ENCODE data around the gene BLM.
"Not testable (repeated sequence)": the region's sequence is repeated elsewhere in the genome, so short reads cannot be mapped to it uniquely, and the experiment has no call there.

The BLM gene

DNA sequence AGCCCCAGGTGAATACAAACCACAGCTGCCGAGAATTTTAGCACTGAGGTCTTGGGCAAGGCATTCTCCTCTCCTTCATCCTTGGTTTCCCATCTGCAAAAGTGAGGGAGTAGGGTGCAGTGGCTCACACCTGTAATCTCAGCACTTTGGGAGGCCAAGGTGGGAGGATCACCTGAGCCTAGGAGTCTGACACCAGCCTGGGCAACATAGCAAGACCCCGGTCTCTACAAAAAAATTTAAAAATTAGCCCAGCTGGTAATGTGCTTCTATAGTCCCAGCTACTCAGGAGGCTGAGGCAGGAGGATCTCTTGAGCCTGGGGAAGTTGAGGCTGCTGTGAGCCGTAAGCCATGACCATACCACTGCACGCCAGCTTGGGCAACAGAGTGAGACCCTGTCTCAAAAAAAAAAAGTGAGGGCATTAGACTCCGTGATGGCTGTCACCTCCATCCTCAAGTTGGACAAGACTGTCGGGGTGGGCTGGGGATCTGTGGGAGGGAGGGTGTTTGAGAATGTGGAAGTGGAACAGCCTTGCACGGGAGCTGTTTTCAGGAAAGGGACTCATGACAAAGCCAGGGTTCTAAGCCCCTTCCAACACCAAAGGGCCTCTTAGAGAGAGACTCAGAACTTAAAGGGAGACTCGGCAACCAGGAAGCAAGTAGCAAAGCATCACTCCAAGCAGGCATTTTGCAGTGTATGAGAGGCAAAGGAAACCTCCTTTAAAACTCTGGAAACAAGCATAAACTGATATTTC, 105.2 kb downstream of the BLM start:
- no peak for DNase-seq (ENCODE audit: low read depth)

DNA sequence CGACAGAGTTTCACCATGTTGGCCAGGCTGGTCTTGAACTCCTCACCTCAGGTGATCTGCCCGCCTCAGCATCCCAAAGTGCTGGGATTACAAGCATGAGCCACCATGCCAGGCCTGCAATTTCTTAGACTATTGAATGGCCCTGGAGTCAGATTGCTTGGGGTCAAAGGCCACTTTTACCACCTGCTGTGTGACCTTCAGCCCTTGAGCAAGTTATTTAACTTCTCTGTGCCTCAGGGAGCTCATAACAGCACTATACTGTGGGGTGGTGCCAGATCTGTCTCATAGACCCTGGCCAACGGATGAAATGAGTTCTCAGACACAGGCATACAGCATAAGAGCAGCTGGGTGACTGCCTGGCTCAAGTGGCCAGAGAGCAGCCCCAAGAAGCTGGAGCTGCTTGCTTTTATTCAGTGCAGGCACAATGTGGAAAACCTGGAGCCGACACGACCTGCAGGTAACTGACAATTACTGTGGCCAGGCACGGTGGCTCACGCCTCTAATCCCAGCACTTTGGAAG, 106.4 kb downstream of the BLM start:
- no peak for DNase-seq (ENCODE audit: low read depth)

DNA sequence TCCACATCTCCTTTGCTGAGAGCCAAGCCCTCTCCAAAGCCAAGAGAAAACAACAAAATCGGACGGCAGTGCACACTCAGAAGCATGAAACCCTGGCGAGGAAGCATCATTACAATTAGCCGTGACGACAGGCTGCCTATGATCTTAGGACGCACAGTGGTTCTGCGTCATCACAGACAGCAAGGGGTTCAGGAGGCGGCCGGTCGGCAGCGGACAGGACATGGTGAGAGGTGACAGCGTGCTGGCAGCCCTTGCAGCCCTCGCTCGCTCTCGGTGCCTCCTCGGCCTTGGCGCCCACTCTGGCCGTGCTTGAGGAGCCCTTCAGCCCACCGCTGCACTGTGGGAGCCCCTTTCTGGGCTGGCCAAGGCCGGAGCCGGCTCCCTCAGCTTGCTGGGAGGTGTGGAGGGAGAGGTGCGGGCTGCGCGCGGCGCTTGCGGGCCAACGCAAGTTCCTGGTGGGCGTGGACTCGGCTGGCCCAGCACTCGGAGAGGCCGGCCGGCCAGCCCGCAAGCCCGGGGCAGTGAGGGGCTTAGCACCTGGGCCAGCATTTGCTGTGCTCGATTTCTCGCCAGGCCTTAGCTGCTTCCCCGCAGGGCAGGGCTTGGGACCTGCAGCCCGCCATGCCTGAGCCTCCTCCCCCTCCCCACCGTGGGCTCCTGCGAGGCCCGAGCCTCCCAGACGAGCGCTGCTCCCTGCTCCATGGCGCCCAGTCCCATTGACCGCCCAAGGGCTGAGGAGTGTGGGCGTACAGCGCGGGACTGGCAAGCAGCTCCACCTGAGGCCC, 108.2 kb downstream of the BLM start:
- not testable (repeated sequence) for DNase-seq (ENCODE audit: low read depth)

DNA sequence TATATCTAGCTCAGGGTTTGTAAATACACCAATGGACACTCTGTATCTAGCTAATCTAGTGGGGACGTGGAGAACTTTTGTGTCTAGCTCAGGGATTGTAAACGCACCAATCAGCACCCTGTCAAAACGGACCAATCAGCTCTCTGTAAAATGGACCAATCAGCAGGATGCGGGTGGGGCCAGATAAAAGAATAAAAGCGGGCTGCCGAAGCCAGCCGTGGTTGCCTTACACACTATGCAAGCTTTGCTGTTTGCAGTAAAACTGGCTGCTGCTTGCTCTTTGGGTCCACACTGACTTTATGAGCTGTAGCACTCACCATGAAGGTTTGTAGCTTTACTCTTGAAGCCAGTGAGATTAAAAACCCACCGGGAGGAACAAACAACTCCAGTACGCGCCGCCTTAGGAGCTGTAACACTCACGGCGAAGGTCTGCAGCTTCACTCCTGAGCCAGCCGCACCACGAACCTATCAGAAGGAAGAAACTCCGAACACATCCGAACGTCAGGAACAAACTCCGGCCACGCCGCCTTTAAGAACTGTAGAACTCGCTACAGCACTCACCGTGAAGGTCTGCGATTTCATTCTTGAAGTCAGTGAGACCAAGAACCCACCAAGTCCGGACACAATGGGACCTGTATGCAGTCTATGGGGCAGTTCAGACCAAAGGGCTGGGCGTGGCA, 109.2 kb downstream of the BLM start:
- DNase-seq (ENCODE audit: low read depth) = not testable (repeated sequence)

DNA sequence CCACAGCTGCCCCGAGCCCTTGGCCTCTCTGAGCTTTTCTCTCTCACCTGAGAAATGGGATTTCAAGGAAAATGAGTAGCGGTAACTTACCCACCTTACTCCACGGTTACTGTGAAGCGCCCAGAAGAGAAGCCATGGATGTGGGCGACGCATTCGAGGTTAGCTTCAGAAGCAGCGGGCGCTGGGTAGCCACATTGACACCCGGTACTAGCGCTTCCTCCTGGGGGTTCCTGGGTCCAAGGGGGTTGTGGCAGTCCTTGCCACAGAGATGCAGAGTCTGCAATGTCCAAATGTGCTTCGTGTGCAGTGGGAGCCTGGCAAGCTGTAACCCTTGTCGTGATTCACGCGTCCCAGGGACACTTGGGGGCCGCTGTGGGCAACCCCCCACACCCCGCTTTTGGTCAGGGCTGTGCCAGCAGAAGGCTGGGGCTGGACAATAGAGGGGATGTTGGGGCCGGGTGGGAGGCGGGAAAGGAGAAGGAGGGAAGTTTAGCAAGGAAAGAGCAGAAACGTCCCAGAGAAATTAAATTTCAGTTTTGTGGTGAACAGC, 109.8 kb downstream of the BLM start:
- DNase-seq (ENCODE audit: low read depth) = no peak

DNA sequence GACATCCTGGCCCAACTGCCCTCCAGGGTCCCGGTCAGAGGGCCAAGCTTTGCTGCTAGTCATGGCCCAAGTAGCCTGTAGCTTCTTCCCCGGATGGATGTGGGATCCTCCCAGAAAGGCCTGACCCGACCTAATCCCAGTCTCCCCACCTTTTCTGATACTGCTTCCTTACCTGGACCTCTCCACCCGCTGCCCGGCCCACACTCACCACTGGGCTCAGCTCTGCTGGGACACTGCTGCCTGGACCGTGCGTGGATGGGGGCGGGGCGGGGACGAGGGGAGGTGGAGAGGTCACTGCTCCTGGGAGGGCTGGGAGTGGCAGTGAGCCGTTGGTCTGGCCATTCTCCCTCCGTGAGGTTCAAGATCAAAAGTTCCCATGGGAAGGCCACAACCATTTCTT, 111.0 kb downstream of the BLM start:
- DNase-seq (ENCODE audit: low read depth) = no peak

DNA sequence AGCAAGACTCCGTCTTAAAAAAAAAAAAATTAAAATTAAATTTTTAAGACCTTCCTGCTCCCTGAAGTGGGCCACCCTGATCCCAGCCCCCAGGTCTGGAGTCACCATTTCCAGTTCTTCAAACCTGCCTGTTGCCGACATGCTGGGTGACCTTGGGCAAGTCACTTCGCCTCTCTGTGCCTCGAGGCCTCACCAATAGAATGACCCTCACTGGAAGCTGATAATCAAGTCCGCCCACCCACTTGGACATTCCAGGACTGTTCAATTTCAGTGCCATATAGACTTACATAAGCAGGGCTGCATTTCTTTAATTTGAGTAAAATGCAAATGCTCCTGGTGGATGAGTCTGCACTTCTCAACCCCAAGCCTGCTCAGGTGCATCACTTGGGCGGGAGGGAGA, 112.0 kb downstream of the BLM start:
- no peak for DNase-seq (ENCODE audit: low read depth)

DNA sequence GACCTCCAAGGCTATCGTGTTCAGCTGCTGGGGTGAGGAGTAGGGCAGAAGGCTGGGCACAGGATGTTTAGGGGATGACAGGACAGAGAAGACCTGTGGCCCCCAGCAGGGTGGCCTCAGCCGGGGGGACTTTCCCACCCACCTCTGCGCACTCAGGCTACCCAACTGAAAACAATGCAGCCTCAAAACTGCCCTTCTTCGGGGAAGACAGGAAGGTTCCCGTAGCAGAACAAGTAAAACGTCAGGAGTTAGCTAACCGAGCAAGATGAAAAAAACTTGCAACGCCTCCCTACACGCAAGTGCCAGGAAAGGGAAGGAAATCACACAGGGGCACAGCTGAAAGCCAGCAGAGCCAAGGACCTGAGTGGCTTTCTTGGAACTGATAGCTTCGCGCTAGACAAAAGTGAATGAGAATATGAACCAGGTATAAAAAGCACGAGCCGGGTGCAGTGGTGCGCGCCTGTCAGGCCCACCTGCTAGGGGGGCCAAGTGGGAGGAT, 112.8 kb downstream of the BLM start:
- peak; percentile 30 for DNase-seq (ENCODE audit: low read depth)

DNA sequence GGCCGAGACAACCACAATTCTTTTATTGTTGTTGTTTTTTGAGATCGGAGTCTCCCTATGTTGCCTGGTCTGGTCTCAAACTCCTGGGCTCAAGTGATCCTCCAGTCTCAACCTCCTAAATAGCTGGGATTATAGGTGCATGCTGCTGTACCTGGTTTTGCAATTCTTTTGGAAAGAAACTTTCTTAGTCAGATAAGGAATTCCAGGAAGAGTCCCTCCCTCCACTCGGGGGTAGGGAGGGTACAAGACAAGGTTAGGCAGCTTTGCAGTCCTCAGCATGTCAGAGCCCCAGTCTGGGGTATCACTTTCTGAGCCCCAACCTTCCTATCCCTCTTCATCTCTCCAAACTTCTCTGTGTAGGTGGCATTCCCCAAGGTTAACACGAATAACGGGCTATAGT, 117.5 kb downstream of the BLM start:
- no peak for DNase-seq (ENCODE audit: low read depth)

DNA sequence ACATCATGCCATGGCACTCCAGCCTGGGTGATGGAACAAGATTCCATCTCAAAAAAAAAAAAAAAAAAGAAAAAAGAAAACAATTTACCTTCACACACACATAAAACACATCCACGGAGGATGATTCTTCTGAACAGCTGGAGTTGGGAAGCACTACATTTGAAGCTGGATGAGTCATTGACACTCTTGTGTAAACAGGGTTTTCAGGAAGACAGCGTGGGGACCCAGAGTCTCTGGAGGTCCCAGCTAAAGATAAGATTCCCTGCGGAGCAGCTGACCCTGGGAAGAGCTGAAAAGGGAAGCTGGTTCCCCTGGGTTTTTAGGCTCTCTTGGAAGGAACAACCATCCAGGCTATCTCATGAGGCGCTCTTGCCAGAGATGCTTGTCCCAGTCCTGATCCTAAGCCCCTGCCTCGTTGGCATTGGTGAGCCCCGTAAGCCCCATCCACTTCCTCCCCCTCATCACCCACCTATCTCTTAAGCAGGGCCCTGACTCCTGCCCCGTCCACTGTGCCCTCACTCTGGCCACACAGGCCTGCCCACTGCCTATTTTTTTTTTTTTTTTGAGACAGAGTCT, 119.2 kb downstream of the BLM start:
- DNase-seq (ENCODE audit: low read depth) = no peak

DNA sequence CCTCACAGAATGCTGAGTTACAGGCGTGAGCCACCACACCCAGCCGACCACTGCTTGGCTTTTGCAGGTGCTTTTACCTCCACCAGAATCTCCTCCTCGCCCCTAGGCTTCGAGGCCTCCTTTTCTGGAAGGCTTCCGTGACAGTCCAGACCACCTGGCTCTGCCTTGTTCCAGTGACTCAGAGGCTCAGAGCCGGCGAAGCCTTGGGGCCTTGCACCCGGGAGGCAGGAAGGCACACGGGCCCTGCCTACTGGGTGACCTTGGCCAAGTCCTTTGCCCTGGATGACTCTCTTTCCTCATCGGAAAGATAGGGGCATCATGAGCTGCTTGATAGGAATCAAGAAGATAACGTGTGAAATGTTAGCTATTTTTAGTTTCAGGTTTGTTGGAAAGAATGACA, 119.9 kb downstream of the BLM start:
- no peak for DNase-seq (ENCODE audit: low read depth)

DNA sequence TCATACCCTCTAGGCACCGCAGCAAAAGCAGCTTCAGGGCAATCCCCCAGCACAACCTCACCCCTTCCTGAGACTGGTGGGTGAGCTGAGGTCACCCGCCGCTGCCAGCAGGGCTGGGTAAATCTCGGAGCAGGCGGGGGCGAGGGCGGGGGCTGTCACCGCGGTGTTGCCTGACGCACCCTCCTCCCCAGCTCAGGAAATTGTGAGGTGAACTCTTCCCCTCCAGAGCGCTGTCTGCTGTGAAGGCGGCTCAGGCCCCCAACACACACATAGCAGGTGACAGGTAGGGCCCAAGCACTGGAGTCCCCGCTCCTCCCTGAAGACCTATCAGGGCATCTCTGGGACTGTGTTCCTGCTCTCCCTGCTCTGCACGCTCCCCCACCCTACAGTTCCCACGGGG, 121.0 kb downstream of the BLM start:
- peak; percentile 84 for DNase-seq (ENCODE audit: low read depth)

DNA sequence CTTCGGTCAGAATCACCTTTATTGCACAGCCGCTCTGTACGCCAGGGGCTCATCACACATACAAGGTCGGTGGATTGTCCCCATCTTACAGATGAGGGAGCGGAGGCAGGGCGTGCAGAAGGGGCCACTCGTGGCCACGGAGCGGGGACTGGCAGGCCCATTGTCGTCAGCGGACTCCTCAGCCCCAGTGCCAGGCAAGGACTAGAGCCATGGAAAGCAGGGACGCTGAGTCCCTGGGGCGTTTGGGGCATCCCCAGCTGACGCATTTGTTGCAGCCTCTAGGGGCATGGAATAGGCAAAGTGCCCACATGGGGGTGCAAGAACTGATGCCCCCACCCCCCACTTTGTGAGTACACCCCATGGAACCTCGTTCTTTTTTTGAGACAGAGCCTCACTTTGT, 121.4 kb downstream of the BLM start:
- DNase-seq (ENCODE audit: low read depth) = no peak

DNA sequence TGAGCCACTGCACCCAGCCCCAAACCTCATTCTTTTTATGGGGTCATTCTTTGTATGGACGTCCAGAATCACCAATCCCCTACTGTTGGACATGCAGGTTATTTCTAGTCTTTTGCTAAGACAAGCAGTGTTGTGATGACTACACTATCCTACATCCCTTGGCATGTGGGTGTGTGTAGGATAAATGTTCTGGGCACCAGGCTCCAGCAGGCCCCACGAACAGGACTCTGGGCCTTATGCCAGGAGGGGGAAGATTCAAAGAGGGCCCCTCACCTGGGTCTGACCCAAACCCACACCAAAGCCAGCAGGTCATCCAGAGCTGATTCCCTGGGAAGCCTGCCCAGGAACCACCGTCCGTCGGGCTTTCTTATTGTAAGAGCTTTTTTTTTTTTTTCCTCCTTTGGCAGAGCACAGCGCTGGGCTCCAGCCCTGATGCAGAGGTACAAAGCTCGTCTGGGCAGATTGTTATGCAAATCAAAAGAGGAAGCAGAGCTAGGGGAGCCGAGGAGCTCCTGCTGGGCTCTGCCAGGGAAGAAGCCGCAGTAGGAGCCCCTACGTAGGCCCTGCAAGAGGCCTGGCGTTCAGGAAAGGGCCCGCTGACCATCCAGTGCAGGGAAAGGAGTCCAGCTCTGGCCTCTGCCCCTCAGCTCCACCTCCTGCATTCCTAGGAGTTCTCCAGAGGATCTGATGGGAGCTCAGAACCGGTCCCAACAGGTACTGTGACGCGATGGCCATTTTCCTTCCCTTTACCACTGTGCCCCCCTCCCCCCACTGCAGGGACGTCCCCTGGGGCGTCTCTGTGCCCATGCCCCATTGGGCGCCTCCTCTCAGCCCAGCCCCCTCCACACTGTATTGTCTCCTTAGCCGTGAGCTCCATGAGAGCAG, 122.3 kb downstream of the BLM start:
- no peak for DNase-seq (ENCODE audit: low read depth)

DNA sequence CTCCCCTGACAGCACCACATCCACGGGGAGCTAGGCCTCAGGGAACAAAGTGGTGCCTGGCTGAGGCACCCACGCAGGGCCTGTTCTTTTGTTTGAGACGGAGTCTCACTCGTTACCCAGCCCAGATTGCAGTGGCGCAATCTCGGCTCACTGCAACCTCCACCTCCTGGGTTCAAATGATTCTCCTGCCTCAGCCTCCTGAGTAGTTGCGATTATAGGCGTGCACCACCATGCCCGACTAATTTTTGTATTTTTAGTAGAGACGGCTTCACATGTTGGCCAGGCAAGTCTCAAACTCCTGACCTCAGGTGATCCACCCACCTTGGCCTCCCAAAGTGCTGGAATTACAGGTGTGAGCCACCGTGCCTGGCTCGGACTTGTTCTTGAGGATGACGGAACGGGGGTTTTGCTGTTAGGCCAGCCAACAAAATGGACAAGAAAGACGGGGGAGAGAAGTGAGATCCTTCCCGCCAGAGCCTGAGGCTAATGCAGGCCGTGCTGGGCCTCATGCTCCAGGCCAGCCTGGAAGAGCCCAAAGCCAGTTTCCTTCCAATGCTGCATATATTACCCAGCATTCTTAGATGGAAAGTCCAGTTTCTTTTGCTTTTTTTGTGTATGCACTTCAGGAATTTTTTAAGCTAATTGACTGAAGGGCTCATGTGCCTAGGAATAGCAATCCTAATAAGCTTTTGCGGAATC, 123.2 kb downstream of the BLM start:
- no peak for DNase-seq (ENCODE audit: low read depth)

DNA sequence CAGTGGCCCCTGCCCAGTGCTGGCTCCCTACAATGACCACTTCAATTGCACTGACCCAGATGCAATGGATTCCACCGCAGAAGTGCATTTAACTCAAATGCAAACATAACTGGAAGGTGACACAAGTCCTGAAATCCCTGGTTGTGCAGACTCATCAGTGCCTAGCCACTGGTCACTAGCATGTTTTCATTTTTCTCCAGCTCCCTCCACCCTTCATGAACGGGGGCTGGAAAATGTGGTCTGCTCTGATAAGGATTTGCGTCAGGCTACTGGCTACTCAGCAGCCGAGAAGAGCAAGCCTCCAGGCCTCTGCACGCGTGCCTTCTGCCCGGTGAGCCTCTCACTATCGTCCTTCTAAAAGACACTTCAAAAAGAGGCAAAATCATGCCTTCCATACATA, 123.8 kb downstream of the BLM start:
- DNase-seq (ENCODE audit: low read depth) = no peak

DNA sequence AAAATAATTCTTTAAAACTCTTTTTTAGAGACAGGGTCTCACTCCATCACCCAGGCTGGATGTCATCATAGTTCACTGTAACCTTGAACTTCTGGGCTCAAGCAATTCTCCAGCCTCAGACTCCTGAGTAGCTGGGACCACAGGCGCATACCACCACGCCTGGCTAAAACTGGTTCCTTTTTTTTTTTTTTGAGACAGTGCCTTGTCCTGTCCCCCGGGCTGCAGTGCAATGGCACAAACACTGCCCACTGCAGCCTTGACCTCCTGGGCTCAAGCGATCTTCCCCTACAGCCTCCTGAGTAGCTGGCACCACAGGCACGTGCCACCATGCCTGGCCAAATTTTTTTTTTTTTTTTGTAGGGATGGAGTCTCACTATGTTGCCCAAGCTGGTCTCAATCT, 127.5 kb downstream of the BLM start:
- no peak for DNase-seq (ENCODE audit: low read depth)

DNA sequence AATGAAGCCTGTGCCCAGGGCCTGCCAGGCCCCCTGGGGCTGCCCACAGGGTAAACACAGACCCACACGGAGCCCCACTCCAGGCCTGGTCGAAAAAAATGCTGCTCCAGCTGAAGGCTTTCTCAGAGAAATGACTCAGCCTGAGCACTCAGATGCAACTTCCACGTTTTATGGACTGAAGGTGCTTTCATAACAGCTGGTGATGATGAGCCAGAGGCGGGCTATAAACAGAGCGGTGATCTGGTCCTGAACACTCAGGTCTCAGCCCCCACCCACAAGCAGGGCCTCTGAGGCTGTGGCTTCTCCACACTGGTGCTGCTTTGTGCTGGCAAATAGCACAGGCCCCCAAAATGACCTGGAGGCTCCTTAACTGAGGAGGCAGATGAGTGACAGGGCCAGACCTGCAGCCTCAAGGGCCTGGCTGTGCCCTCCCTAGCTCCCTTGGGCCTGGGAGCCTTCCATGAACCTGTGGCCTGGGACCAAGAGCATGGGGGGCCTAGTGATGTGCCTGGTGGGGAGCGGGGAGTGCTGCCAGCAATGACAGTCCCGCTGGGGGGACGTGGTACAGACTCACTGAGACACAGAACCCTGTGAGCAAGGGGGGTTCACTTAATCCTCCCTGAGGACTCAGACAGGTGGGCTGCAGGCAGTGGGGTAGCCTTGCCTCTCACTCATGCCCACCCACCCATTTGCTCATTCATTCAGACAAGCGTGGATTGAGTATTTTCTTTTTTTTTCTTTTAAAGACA, 128.2 kb downstream of the BLM start:
- peak; percentile 29 for DNase-seq (ENCODE audit: low read depth)

DNA sequence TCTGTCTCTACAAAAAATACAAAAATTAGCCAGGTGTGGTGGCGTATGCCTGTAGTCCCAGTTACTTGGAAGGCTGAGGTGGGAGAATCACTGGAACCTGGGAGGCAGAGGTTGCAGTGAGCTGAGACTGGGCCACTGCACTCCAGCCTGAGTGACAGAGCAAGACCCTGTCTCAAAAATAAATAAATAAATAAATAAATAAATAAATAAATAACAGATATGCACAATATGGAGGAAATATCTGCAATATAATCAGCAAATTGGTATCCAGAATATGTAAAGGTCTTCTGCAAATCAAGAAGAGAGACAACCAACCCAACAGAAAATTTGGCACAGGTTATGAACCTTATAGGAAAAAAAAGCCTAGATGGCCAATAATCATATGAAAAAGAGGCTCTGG, 132.3 kb downstream of the BLM start:
- not testable (repeated sequence) for DNase-seq (ENCODE audit: low read depth)

DNA sequence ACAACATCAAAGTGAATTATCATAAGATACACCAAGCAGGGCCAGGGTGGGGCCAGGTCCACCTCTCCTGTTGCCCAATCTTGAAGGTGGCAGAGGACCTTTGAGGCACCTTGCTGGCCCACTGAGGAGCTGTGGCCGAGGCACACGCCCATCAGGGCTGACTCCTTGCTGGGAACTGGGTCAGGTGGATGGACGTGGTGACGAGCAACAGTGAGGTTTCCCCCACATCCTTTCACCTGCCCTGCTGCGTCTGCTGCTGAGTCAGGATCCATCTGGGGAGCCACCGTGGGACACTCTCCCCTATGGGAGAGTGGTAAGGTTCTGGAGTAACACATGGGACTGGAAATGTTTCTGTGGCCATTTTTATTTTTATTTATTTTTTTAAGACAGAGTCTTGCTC, 134.0 kb downstream of the BLM start:
- DNase-seq (ENCODE audit: low read depth) = peak; percentile 46

All from activated T-helper 9 cell treated with anti-CD3 and anti-CD28 coated beads, Interleukin-2, amount 50 U/mL, for 16 hours (primary cell).